HG03439 (cell line): ENCODE results near the gene NOSIP.

Source experiments
- ATAC-seq: cut with Tn5 transposase; IDR thresholded peaks from one replicate; pipeline ENCODE4 v1.9.1; 2021; ENCODE audit warnings: mild to moderate bottlenecking, moderate library complexity; ENCODE audit not compliant: unreplicated experiment

Gene NOSIP

DNA sequence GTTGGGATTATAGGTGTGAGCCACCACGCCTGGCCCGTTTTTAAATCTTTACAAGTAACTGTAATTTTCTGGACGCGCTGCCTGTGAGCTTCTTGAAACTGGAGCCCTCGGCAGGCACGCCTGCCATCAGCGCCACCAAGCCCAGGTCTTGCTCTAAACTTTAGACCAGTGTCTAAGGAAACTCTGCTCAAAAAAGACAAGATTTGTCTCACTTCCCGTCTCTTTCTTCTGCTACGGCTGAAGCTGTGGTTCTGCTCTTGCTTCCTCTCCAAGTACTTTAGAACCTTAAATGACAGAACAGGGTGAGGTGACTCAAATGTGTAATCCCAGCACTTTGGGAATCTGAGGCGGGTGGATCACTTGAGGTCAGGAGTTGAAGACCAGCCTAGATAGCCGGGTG lies 27.6 kb downstream of the NOSIP start:
- no peak for ATAC-seq

DNA sequence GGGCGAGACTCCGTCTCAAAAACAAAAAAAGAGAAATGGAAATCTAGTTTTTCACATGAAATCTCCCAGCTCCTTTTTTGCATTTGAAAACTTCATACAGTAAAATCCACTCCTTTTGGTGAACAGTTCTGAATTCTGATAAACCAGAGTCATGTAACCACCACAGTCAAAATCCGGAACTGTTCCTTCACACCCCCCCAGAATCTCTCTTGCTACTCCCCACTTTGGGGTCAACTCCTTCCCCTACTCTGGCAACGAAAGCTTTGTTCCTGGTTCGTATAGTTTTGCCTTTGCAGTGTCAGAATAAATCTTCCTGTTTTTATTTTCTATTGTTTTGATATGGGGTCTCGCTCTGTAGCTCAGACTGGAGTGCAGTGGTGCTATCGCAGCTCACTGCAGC lies 28.8 kb downstream of the NOSIP start:
- no peak for ATAC-seq

DNA sequence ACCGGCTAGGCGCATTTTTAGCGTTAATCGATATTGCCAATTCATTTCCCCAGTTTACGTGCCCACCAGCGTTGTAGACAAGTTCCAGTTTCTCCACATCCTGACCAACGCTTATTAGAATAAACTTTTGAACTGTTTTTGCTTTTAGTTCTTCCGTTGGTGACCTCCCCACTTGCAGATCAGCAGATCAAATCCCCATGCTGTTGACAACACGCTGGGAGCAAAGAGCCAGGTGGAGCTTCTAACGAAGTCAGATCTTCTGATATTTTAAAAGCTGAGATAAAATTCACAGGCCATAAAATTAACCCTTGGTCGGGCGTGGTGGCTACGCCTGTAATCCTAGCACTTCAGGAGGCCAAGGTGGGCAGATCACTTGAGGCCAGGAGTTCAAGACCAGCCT lies 31.3 kb downstream of the NOSIP start:
- no peak for ATAC-seq

DNA sequence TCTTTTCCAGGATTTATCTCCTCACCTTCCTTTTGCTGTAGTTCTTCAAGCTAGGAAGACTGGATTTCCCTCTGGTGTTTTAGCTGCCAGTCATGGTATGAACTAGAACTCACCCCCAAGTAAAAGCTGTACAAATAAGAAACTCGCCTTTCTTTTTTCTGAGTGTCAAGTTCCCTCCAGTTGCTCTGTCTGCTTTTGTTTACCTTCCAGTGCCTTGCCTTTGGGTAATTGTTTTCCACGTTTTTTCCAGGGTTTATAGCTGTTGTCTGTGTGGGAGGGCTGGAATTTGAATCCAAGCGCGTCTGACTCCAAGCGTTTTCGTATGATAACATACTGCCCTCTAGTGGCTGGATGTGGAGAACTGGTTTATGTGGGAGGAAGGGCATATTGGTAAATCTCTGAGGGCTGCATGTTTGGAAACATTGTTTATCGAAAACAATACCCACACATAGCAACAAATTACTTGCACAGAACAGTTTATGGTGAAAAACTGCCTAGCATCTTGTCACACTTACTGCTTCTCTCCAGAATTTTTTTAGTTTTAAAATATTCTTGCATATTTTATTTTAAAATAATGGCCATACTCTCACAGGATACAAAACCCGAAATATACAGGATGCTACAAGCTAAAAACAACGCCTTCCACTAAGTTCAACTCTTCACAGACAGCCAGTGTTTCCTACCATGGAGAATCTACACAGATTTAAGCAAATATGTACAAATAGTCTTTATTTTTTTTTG lies 33.4 kb downstream of the NOSIP start:
- ATAC-seq, result no peak

DNA sequence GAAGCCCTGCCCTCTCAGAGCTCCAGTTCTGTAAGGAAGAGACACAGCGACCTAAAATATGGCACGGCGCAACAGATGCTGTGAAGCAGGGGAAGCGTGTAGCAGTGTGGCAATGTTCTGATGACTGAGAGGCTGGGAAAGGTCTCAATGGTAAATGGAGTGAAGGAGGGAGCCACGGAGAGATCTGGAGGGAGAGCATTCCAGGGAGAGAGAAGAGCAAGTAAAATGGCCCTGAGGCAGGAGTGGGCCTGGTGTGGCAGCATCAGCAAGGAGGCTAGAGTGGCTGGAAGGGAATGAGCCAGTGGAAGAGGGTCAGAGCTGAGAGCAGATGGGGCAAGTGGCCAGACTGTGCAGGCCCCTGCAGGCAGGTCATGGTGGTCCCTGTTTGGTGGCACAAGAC lies 36.2 kb downstream of the NOSIP start:
- no peak for ATAC-seq

DNA sequence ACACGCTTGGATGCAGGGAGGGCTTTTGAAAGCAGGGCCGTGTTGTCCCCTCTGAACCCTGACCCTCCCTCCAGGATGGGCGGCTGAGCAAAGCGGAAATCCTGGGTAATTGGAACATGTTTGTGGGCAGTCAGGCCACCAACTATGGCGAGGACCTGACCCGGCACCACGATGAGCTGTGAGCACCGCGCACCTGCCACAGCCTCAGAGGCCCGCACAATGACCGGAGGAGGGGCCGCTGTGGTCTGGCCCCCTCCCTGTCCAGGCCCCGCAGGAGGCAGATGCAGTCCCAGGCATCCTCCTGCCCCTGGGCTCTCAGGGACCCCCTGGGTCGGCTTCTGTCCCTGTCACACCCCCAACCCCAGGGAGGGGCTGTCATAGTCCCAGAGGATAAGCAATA lies 37.3 kb downstream of the NOSIP start:
- no peak for ATAC-seq

DNA sequence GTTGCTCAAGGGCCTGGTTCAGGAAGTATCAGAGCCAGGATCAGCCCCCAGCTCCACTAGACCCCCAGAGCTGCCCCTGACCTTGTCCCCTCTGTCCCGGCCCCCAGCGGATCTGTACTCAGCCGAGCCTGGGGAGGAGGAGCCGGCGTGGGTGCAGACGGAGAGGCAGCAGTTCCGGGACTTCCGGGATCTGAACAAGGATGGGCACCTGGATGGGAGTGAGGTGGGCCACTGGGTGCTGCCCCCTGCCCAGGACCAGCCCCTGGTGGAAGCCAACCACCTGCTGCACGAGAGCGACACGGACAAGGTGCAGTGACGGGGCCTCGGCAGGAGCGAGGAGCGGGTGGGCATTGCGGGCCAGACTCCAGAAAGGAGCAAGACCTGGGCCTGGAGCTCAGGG lies 37.9 kb downstream of the NOSIP start:
- no peak for ATAC-seq

DNA sequence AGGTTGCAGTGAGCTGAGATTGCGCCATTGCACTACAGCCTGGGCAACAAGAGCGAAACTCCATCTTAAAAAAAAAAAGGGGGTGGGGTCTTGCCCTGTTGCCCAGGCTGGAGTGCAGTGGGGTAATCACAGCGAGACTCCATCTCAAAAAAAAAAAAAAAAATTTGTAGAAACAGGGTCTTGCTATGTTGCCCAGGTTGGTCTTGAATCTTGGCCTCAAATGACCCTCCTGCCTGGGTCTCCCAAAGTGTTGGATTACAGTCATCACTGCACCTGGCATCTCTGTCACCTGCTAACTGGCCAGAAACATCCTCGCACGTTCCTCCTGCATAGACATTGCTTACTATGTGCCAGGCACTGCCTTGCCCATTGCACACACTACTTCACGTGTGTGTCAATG lies 38.4 kb downstream of the NOSIP start:
- no peak for ATAC-seq

DNA sequence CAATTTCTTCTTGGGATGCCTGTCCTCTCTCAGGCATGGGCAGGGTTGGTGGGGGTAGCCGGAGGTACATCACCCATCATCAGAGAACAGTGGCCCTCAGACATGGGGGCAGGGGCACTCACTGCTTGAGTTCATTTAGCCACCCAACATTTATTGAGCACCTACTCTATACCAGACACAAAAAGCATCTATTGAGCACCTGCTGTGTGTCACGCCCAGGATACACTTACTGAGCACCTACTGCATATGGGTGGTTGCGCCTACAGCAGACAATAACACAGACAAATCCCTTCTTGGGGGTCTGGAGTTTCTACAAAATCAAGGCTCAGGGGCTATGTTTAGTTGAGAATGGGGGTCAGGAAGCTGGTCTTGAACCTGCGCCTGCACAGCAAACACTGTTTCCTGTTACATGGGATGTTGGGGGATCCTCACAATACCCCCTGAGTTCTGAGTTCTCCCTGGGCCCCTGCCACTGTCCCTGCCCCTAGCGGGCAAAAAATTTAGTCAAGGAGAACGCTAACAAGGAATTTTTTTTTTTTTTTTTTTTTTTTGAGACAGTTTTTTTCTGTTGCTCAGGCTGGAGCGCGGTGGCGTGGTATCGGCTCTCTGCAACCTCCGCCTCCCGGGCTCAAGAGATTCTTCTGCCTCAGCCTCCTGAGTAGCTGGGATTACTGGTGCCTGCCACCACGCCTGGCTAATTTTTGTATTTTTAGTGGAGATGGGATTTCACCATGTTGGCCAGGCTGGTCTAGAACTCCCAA lies 41.0 kb downstream of the NOSIP start:
- ATAC-seq, result no peak

DNA sequence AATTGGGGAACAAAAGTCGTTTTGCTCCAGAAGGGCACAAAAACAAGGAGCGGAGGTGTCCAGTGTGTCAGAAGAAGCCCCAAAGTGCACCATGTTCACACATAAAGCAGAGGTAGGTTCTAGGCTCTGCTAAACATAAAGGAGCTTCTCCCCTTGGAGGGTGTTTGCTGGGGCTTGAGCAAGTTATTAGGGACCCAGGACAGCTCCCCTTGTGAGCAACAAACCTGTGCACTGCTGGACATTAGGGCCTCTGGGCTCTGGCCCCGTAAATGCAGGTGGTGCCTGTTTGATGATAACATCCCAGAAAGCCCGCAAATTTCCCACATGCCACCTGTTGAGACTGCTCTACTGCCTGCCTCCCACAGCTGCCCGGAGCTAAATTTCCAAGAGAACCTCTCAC lies 41.7 kb downstream of the NOSIP start:
- ATAC-seq, result no peak

DNA sequence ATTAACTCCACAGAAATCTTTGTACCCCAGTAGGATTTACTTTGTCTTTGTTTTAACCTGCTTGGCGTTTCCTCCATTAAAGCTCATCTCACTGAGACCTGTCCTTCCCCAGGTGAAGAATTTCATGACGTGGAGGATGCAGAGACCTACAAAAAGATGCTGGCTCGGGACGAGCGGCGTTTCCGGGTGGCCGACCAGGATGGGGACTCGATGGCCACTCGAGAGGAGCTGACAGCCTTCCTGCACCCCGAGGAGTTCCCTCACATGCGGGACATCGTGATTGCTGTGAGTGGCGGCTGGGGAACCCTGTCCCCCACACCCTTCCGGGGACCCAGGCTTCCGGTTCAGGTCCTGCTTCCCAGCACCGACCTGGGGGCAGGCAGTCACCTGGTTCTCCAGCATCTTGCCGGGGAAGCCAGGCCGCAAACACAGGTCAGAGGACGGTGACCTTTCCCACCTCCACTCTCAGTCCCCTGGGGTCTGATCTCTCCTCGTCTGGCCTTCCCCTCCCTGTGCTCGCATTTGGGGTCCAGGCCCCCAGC lies 43.4 kb downstream of the NOSIP start:
- no peak for ATAC-seq

DNA sequence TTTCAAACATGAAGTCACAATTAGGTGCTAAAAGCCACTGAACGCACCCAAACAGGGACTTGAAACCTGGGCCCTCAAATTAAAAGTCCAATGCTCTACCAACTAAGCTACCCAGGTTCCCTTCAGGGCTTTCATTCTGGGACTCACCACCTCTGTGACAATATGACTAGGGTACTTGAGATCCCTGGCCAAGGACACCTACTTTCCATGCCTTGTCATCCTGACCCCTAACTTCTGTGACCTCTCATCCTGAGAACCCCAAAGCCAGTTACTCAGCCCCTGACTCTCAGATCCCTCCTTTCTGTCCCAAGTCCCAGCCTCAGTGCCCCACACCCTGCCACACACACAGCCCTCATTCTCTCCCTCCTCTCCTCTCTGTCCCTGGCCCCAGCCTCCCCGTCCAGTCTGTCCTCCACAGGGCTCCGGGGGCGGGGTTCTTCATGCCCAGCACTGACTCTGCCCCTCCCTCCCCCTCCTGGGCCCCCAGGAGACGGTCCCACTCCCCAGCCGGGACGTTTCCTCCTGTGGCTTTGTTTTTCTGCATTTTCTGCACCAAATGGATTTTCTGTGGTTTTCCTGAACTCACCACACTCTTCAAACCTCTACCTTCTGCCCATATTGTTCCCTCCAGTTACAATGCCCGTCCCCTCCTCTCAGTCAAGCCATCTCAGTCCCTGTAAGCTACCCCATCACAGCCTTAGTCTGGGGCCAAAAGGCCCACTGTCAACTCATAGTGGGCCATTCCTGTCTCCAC lies 45.5 kb downstream of the NOSIP start:
- no peak for ATAC-seq

DNA sequence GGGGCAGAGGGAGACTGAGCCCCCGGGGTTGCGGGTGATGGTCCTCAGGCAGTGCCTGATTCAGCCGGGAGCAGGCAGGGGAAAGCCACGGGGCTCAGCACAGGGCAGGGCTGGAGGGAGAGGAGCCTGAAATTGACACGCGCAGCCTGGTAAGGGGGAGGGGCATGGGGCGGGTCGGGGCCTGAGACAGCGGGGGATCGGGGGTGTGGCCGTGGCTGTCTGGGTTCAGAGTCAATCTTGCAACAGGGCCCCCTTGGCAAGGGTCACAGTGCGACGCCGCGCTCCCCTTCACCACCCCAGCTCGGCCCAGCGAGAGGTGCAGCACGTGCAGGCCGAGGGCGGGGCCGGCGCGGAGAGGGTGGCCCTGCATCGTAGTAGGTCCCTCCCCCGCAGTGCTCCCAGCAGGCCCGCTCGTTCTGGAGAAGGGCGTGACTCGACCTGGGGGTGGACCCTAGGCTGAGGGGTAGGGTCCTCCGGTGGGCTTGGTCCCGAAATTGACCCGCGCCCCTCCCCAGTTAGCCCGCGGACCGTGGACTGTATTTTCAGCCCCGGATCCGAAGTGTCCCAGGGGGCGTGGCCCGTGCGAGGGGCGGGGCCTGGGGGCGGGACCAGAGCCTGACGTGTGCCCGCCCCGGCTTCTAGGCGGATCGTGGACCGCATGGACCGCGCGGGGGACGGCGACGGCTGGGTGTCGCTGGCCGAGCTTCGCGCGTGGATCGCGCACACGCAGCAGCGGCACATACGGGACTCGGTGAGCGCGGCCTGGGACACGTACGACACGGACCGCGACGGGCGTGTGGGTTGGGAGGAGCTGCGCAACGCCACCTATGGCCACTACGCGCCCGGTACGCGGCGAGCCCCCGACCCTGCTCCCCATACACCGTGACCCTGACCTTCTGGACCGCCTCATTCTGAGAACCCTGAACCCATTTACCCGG lies 46.5 kb downstream of the NOSIP start:
- ATAC-seq, result peak; percentile 73

DNA sequence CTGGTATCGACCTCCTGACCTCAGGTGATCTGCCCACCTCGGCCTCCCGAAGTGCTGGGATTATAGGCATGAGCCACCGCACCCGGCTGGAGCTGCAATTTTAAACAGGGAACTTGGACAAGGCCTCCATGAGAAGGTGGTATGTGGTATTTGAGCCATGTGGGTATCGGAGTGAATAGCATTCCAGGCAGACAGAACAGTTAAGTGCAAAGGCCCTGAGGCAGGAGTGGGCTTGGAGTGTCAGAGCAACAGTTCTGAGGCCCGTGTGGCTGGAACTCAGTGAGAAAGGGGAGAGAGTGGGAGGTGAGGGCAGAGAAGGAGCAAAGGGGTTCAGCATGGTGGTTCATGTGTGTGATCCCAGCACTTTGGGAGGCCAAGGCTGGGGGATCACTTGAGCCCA lies 49.6 kb downstream of the NOSIP start:
- ATAC-seq, result no peak

DNA sequence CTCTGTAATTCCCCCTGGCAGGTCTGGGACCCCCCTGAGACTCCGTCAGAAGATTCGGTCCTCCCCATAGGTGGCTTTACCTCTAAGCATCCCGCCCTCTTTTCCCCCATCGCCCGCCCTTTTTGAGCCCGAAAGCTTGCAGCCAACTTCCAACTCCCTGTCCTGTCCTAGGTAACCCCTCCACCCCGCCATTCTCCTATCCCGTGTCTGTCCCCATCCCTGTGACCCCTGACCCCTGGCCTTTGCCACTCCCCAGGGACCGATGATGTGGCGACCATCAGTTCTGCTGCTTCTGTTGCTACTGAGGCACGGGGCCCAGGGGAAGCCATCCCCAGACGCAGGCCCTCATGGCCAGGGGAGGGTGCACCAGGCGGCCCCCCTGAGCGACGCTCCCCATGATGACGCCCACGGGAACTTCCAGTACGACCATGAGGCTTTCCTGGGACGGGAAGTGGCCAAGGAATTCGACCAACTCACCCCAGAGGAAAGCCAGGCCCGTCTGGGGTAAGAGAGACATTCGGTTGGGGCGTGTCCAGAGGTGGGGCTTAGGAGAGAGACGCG lies 52.1 kb downstream of the NOSIP start:
- no peak for ATAC-seq

DNA sequence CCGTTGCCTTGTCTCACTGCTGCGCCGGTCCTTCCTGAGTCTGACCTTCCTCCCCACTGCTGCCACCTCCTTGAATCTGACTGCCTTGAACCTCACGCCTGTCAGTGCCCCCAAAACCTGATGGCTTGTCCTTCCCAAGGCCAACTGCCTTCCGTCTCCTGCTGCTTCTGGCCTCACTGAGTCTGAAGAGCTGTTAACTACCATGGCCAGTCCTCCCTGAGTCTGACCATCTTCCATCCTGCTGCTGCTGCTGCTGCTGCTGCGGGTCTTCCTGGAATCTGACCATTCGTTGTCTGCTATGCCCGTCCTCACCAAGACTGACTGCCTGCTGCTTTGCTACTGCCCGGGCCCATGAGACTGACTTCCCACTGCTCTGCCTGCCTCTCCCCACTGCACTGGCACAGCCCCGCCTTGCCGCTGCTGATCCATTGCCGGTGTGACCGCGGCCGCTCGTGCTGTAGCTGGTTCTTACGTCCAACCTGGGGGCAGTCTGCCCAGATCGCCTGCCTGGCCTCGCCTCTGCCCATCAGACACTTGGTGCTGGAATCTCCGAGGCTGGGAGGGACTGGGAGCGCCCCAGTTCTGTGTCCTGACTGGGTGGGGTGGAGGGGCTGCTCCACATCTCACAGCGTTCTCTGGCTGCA lies 55.4 kb downstream of the NOSIP start:
- ATAC-seq, result no peak

DNA sequence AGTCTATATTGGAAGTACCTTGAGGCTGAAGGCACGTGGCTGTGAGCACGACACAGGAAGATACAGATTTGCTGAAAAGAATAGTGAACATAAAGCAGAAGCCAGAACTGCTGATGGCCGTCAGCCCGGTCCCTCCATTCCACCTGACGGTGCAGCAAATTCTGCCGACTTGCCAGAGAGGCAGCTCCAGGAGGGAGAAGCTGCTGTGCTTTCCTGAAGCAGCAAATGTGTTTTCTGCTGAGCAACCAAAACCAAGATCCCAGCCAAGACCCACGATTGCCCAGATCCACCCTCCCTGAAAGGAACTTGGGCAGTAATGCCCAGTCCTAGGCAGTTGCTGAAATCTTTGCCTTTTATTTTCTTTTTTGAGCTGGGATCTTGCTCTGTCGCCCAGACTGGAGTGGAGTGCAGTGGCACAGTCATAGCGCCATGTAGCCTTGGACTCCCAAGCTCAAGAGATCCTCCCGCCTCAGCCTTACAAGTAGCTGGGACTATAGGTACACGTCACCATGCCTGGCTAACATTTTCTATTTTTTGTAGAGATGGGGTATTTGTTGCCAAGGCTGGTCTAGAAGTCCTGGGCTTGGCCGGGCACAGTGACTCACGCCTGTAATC lies 59.5 kb downstream of the NOSIP start:
- ATAC-seq, result no peak

DNA sequence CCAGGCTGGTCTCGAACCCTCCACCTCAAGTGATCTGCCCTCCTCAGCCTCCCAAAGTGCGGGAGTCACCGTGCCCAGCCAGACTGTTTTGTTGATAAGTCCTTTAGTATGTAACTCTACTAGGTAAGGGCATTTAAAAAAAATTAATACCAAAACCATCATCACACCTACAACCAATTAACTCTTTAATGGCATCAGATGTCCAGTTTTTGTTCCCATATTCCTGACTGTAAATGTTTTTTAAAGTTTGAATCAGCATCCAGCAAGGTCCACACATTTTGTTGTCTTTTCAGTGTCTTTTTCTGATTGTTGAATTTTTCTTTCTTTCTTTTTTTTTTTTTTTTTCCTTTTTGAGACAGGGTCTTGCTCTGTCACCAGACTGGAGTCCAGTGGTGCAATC lies 62.3 kb downstream of the NOSIP start:
- ATAC-seq, result no peak

DNA sequence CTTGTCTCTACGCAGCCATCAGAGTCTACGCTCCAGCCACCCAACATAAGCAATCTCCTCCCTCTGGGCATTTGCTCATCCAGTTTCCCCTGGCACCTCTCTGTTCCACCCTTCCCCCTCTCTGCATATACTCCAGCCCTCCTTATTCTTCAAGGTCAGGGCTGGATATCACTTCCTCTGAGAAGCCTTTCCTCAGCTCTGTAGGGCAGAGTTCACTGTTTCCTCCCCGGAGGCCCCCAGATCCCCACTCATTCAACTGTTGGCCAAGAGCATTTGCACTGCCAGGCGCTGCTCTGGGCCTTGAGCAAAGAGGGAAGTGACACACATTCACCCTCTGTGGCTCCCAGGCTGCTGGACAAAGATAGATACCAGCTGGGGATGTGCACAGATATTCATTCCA lies 64.6 kb downstream of the NOSIP start:
- no peak for ATAC-seq
